IPS DF 6.9 (cell line): ENCODE measurements around the gene FOXM1.

Experiments used
- DNase-seq: peaks from one replicate; pipeline ENCODE4 v3.0.0-alpha.2; 2013; ENCODE audit warnings: low read depth, low spot score
- H3K27ac ChIP-seq: one replicate; pipeline ENCODE4 v1.5.1; 2013; ENCODE audit warnings: low read length, control low read depth
- H3K27me3 ChIP-seq: 2 replicates; pipeline ENCODE4 v1.6.1; 2013; ENCODE audit warnings: mild to moderate bottlenecking, low read length; ENCODE audit not compliant: control insufficient read depth, insufficient read depth
- H3K36me3 ChIP-seq: 2 replicates; pipeline ENCODE4 v1.6.1; 2013; ENCODE audit warnings: low read length; ENCODE audit not compliant: control insufficient read depth, insufficient read depth
- H3K4me1 ChIP-seq: 2 replicates; pipeline ENCODE4 v1.6.1; 2013; ENCODE audit warnings: low read length; ENCODE audit not compliant: control insufficient read depth, insufficient read depth
- H3K4me3 ChIP-seq: 2 replicates; pipeline ENCODE4 v1.5.1; 2013; ENCODE audit warnings: mild to moderate bottlenecking, low read length
- H3K9me3 ChIP-seq: 2 replicates; pipeline ENCODE4 v1.6.1; 2013; ENCODE audit warnings: low read length, inconsistent platforms; ENCODE audit not compliant: control insufficient read depth, insufficient read depth
- WGBS: extraction: QIAGEN DNeasy Blood & Tissue Kit; methylation state at CpG from one replicate; pipeline ENCODE4 v1.1.7; 2013; ENCODE audit warnings: mixed read lengths, missing lambda C conversion rate; ENCODE audit not compliant: insufficient read length, insufficient coverage; 5-methylcytosine and 5-hydroxymethylcytosine counted together

FOXM1 gene

GRCh38 chr12:2841056-2841650 is 35.8 kb downstream of the FOXM1 start:
- no CpG with 5 or more reads among the region's 9 CpGs for WGBS

GRCh38 chr12:2836574-2836973 is 40.4 kb downstream of the FOXM1 start:
- no CpG with 5 or more reads among the region's 8 CpGs for WGBS
- Histone ChIP-seq H3K9me3 (no peaks in the 10 kb centered on the region), H3K27ac (no peak overlapping the region), H3K36me3 (no peaks in the 10 kb centered on the region), H3K4me1 (peaks cover 6% of the 10 kb centered on the region; the same call in 1 of the 2 replicates), H3K4me3 (no peak overlapping the region), H3K27me3 (no peaks in the 10 kb centered on the region)
- DNase-seq = no peak

More at GRCh38 chr12:2841056-2841650, 35.8 kb downstream of the FOXM1 start:
- Histone ChIP-seq H3K4me3 (no peak overlapping the region), H3K9me3 (no peaks in the 10 kb centered on the region), H3K27ac (no peak overlapping the region), H3K27me3 (no peaks in the 10 kb centered on the region), H3K36me3 (no peaks in the 10 kb centered on the region), H3K4me1 (no peaks in the 10 kb centered on the region)
- no peak for DNase-seq

- H3K4me1 ChIP-seq = peaks cover 6% of the 10 kb centered on the region; the same call in 1 of the 2 replicates
- no peak for DNase-seq
- no peaks in the 10 kb centered on the region for H3K36me3 ChIP-seq
- no CpG with 5 or more reads among the region's 4 CpGs for whole genome bisulfite sequencing
- no peaks in the 10 kb centered on the region for H3K9me3 ChIP-seq
- no peak overlapping the region for H3K4me3 ChIP-seq
- no peak overlapping the region for H3K27ac ChIP-seq
- no peaks in the 10 kb centered on the region for H3K27me3 ChIP-seq
Observed at GRCh38 chr12:2835691-2836403, 41.1 kb downstream of the FOXM1 start.

- H3K4me1 ChIP-seq = peaks cover 6% of the 10 kb centered on the region; the same call in 1 of the 2 replicates
- WGBS = no CpG with 5 or more reads among the region's 32 CpGs
- DNase-seq = no peak
- H3K4me3 ChIP-seq = no peak within 1 kb of the TSS
- no peaks in the 10 kb centered on the region for H3K27me3 ChIP-seq
- H3K36me3 ChIP-seq = no peaks in the 10 kb centered on the region
- H3K9me3 ChIP-seq = no peaks in the 10 kb centered on the region
- no peak within 1 kb of the TSS for H3K27ac ChIP-seq
Observed at GRCh38 chr12:2834581-2835491, 42.1 kb downstream of the FOXM1 start, which contains the start of gene NRIP2. TSS of gene NRIP2 (minus strand) at chr12:2835035. CDS start at chr12:2834983, 52 bp downstream.

DNA sequence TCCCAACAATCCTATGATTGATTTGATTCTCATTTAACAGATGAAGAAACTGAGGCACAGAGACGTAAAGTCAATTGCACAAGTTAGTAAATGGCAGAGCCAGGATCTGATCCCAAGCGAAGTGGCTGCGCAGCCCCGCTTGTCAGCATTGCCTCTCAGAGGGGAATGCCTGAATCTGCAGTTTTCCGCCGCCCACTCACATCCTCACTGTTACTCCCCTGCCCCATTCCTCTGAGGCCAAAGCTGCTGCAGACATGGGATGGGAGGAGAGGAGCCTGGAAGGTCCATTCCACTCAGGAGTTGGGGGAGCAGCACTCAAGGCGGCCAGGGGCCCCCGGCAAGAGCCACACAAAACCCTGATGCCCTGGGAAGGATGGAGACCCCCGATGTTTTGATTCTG is 43.2 kb downstream of the FOXM1 start:
- DNase-seq = no peak
- WGBS = no CpG with 5 or more reads among the region's 9 CpGs
- H3K4me3 ChIP-seq = no peak overlapping the region

GRCh38 chr12:2833327-2833726 is 43.6 kb downstream of the FOXM1 start:
- Histone ChIP-seq H3K4me3 (no peak overlapping the region), H3K36me3 (no peaks in the 10 kb centered on the region), H3K27ac (no peak overlapping the region), H3K27me3 (no peaks in the 10 kb centered on the region), H3K9me3 (no peaks in the 10 kb centered on the region), H3K4me1 (peaks cover 6% of the 10 kb centered on the region; the same call in 1 of the 2 replicates)
- WGBS = no CpG with 5 or more reads among the region's 5 CpGs
- DNase-seq = no peak

More for the DNA sequence above, 43.2 kb downstream of the FOXM1 start:
- Histone ChIP-seq H3K9me3 (no peaks in the 10 kb centered on the region), H3K27ac (no peak overlapping the region), H3K4me1 (peaks cover 6% of the 10 kb centered on the region; the same call in 1 of the 2 replicates), H3K36me3 (no peaks in the 10 kb centered on the region), H3K27me3 (no peaks in the 10 kb centered on the region)

DNA sequence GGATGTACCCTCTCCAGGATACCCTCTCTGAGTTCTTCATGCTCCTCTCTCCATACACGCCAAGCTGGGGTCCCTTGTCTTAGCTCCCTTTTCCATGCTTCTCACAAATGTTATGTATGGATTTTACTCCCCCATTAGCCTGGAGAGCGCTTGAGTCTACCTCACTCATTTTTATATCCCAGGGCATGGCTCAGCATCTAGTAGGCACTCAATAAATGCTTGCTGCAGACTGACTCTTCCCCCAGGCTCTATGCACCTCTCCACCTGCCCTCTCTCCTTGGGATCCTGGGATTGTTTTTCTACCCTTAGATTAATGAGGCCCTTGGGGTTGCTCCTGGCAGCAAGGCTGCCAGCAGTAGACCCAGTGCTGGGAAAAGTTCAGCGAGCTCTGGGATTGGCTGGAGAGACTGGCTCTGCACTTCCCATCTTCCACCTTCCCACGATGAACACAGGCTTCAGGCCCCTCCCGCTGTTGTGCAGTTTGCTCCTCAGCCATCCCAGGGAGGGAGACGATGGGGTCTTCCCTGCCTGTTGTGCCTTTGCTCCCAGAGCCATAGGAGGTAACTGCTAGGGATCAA is 44.3 kb downstream of the FOXM1 start:
- Histone ChIP-seq H3K4me3 (no peak overlapping the region), H3K27ac (no peak overlapping the region), H3K27me3 (no peaks in the 10 kb centered on the region), H3K36me3 (peaks cover 2% of the 10 kb centered on the region; the same call in 1 of the 2 replicates), H3K9me3 (no peaks in the 10 kb centered on the region), H3K4me1 (peaks cover 6% of the 10 kb centered on the region; the same call in 1 of the 2 replicates)
- DNase-seq = no peak
- no CpG with 5 or more reads among the region's 6 CpGs for WGBS

- H3K4me3 ChIP-seq = no peak overlapping the region
- H3K9me3 ChIP-seq = no peaks in the 10 kb centered on the region
- no peak for DNase-seq
- H3K27me3 ChIP-seq = no peaks in the 10 kb centered on the region
- WGBS = no CpG with 5 or more reads among the region's 6 CpGs
- H3K27ac ChIP-seq = no peak overlapping the region
- H3K36me3 ChIP-seq = peaks cover 11% of the 10 kb centered on the region; the same call in 1 of the 2 replicates
- no peaks in the 10 kb centered on the region for H3K4me1 ChIP-seq
Observed at GRCh38 chr12:2829275-2829674, 47.7 kb downstream of the FOXM1 start.

- no peak overlapping the region for H3K27ac ChIP-seq
- no peaks in the 10 kb centered on the region for H3K27me3 ChIP-seq
- peaks cover 21% of the 10 kb centered on the region for H3K36me3 ChIP-seq
- DNase-seq = no peak
- H3K9me3 ChIP-seq = no peaks in the 10 kb centered on the region
- no CpG with 5 or more reads among the region's 14 CpGs for WGBS
- no peak overlapping the region for H3K4me3 ChIP-seq
- H3K4me1 ChIP-seq = no peaks in the 10 kb centered on the region
Observed at GRCh38 chr12:2826721-2827515, 50.1 kb downstream of the FOXM1 start.
